IMR-90 (cell line): ENCODE measurements around the gene ADD2.

Source experiments
- BHLHE40 ChIP-seq: fragments of 150-350 bp; IDR thresholded peaks from 2 replicates; pipeline ENCODE4 v1.6.1; 2016; ENCODE audit warnings: mild to moderate bottlenecking, low read depth, low read length
- CEBPB ChIP-seq: IDR thresholded peaks from 2 replicates; pipeline ENCODE4 v1.6.1; 2012; ENCODE audit warnings: low read depth, low read length, improper control_type of control experiment
- CHD1 ChIP-seq: IDR thresholded peaks from 2 replicates; pipeline ENCODE4 v1.6.1; 2012; ENCODE audit warnings: low read depth, low read length, improper control_type of control experiment
- CTCF ChIP-seq: conservative IDR thresholded peaks from 2 replicates; pipeline ENCODE4 v1.5.1; 2012; ENCODE audit warnings: mild to moderate bottlenecking, low read depth, low read length, improper control_type of control experiment
- FOS ChIP-seq: fragments of 150-350 bp; IDR thresholded peaks from 2 replicates; pipeline ENCODE4 v1.6.1; 2016; ENCODE audit warnings: low read depth, low read length
- MAFK ChIP-seq: IDR thresholded peaks from 2 replicates; pipeline ENCODE4 v1.6.1; 2012; ENCODE audit warnings: low read depth, low read length, improper control_type of control experiment
- MAZ ChIP-seq: IDR thresholded peaks from 2 replicates; pipeline ENCODE4 v1.6.1; 2012; ENCODE audit warnings: low read depth, mild to moderate bottlenecking, low read length, improper control_type of control experiment, moderate library complexity, borderline replicate concordance
- MXI1 ChIP-seq: IDR thresholded peaks from 2 replicates; pipeline ENCODE4 v1.6.1; 2012; ENCODE audit warnings: low read depth, mild to moderate bottlenecking, low read length, moderate library complexity, borderline replicate concordance
- POLR2A ChIP-seq: IDR thresholded peaks from 2 replicates; pipeline ENCODE4 v1.6.1; 2012; ENCODE audit warnings: mild to moderate bottlenecking, low read depth, low read length
- RAD21 ChIP-seq: IDR thresholded peaks from 2 replicates; pipeline ENCODE4 v1.6.1; 2012; ENCODE audit warnings: low read length, improper control_type of control experiment
- RCOR1 ChIP-seq: IDR thresholded peaks from 2 replicates; pipeline ENCODE4 v1.6.1; 2012; ENCODE audit warnings: mild to moderate bottlenecking, low read length, improper control_type of control experiment; ENCODE audit not compliant: insufficient replicate concordance
- RFX5 ChIP-seq: IDR thresholded peaks from 2 replicates; pipeline ENCODE4 v1.8.0; 2012; ENCODE audit warnings: low read depth, mild to moderate bottlenecking, low read length, moderate library complexity
- SMC3 ChIP-seq: fragments of 150-350 bp; IDR thresholded peaks from 2 replicates; pipeline ENCODE4 v1.6.1; 2016; ENCODE audit warnings: low read depth, mild to moderate bottlenecking, antibody characterized with exemption, low read length, moderate library complexity
- USF2 ChIP-seq: fragments of 150-350 bp; IDR thresholded peaks from 2 replicates; pipeline ENCODE4 v1.6.1; 2017; ENCODE audit warnings: mild to moderate bottlenecking, antibody characterized with exemption, low read length, low read depth

GRCh38 chr2:70775141-70775540, 7.1 kb upstream of the ADD2 start:
- no peak for TF ChIP-seq CEBPB
- no peak for TF ChIP-seq CTCF
- no peak for TF ChIP-seq USF2
- no peak for TF ChIP-seq RFX5
- TF ChIP-seq RAD21, result no peak
- TF ChIP-seq POLR2A, result no peak
- no peak for TF ChIP-seq RCOR1
- TF ChIP-seq MAZ, result no peak
- TF ChIP-seq CHD1, result no peak
- TF ChIP-seq BHLHE40, result no peak
- no peak for TF ChIP-seq MXI1
- no peak for TF ChIP-seq MAFK
- TF ChIP-seq FOS, result no peak
- TF ChIP-seq SMC3, result no peak
